Central memory CD8-positive, alpha-beta T cell (primary cell): ENCODE results near the gene GNG12.
A peak's percentile ranks its signal among the peaks of the same experiment; 100 is the strongest.

Experiments used
- ATAC-seq: fragments of 150-1000 bp; cut with Tn5 transposase; replicated peaks from 2 replicates; pipeline ENCODE4 v1.10.0; 2022; ENCODE audit warnings: mild to moderate bottlenecking, moderate FRiP score, moderate number of reproducible peaks; ENCODE audit not compliant: poor library complexity, severe bottlenecking; ENCODE audit errors: extremely low read depth
- DNase-seq, 2 donors: peaks; one replicate each; pipeline ENCODE4 v3.0.0; 2021; ENCODE audit warnings: low spot score in 2 of 2
- H3K27ac Mint-ChIP-seq: one replicate; pipeline ENCODE4 v1.8.0; 2022; ENCODE audit warnings: low read depth, mild to moderate bottlenecking, moderate library complexity, mixed read lengths
- H3K27me3 Mint-ChIP-seq: one replicate; pipeline ENCODE4 v1.8.0; 2022; ENCODE audit warnings: mixed read lengths
- H3K36me3 Mint-ChIP-seq: one replicate; pipeline ENCODE4 v1.8.0; 2022; ENCODE audit warnings: mild to moderate bottlenecking, moderate library complexity, mixed read lengths; ENCODE audit not compliant: insufficient read depth
- H3K4me1 Mint-ChIP-seq: one replicate; pipeline ENCODE4 v1.8.0; 2022; ENCODE audit warnings: mixed read lengths
- H3K4me3 Mint-ChIP-seq: one replicate; pipeline ENCODE4 v1.8.0; 2022; ENCODE audit warnings: mild to moderate bottlenecking, moderate library complexity, mixed read lengths
- H3K9me3 Mint-ChIP-seq: one replicate; pipeline ENCODE4 v1.8.0; 2022; ENCODE audit warnings: mixed read lengths

The GNG12 gene

GRCh38 chr1:67832737-67833601, at the start of gene GNG12:
TSS of gene GNG12 (minus strand) at chr1:67833467. CDS start at chr1:67707686, 125,781 bp downstream.
- no peaks in the 10 kb centered on the region for H3K36me3 Mint-ChIP-seq
- DNase-seq (no peak), ATAC-seq (no peak)
- H3K27me3 Mint-ChIP-seq, result peaks cover 69% of the 10 kb centered on the region
- H3K9me3 Mint-ChIP-seq, result no peaks in the 10 kb centered on the region
- peak within 1 kb of the TSS; percentile 73 for H3K4me3 Mint-ChIP-seq
- peaks cover 10% of the 10 kb centered on the region for H3K4me1 Mint-ChIP-seq
- no peak within 1 kb of the TSS for H3K27ac Mint-ChIP-seq

GRCh38 chr1:67882196-67882958, 49.1 kb upstream of the GNG12 start:
- H3K27me3 Mint-ChIP-seq, result peaks cover 34% of the 10 kb centered on the region
- no peaks in the 10 kb centered on the region for H3K9me3 Mint-ChIP-seq
- H3K36me3 Mint-ChIP-seq, result no peaks in the 10 kb centered on the region
- H3K4me3 Mint-ChIP-seq, result no peak overlapping the region
- no peak overlapping the region for H3K27ac Mint-ChIP-seq
- ATAC-seq (no peak), DNase-seq (no peak)
- H3K4me1 Mint-ChIP-seq, result no peaks in the 10 kb centered on the region

- Mint-ChIP-seq H3K4me3 (no peak overlapping the region), H3K9me3 (peaks cover 5% of the 10 kb centered on the region), H3K27me3 (peaks cover 32% of the 10 kb centered on the region), H3K4me1 (no peaks in the 10 kb centered on the region), H3K36me3 (peaks cover 2% of the 10 kb centered on the region), H3K27ac (no peak overlapping the region)
- DNase-seq, result no peak
- no peak for ATAC-seq
These were observed 46.9 kb upstream of the GNG12 start for GRCh38 chr1:67880056-67880601.

- DNase-seq, result no peak
- Mint-ChIP-seq H3K36me3 (peaks cover 2% of the 10 kb centered on the region), H3K4me3 (no peak overlapping the region), H3K9me3 (peaks cover 7% of the 10 kb centered on the region), H3K4me1 (no peaks in the 10 kb centered on the region), H3K27ac (no peak overlapping the region), H3K27me3 (peaks cover 30% of the 10 kb centered on the region)
- no peak for ATAC-seq
These were observed 46.2 kb upstream of the GNG12 start for GRCh38 chr1:67879485-67879884.

- DNase-seq, result no peak
- Mint-ChIP-seq H3K9me3 (peaks cover 13% of the 10 kb centered on the region), H3K4me1 (no peaks in the 10 kb centered on the region), H3K27me3 (peaks cover 36% of the 10 kb centered on the region), H3K27ac (no peak overlapping the region), H3K36me3 (peaks cover 2% of the 10 kb centered on the region), H3K4me3 (no peak overlapping the region)
- no peak for ATAC-seq
These were observed 41.3 kb upstream of the GNG12 start for GRCh38 chr1:67874501-67875111.

GRCh38 chr1:67869233-67869632, 36.0 kb upstream of the GNG12 start:
- no peak overlapping the region for H3K27ac Mint-ChIP-seq
- H3K27me3 Mint-ChIP-seq, result peaks cover 29% of the 10 kb centered on the region
- no peaks in the 10 kb centered on the region for H3K4me1 Mint-ChIP-seq
- no peak for ATAC-seq
- no peaks in the 10 kb centered on the region for H3K36me3 Mint-ChIP-seq
- H3K9me3 Mint-ChIP-seq, result peaks cover 5% of the 10 kb centered on the region
- H3K4me3 Mint-ChIP-seq, result no peak overlapping the region
- no peak for DNase-seq

GRCh38 chr1:67863637-67864036, 30.4 kb upstream of the GNG12 start:
- Mint-ChIP-seq H3K4me1 (no peaks in the 10 kb centered on the region), H3K4me3 (no peak overlapping the region), H3K9me3 (no peaks in the 10 kb centered on the region), H3K27ac (no peak overlapping the region), H3K27me3 (peaks cover 27% of the 10 kb centered on the region), H3K36me3 (no peaks in the 10 kb centered on the region)
- ATAC-seq (no peak), DNase-seq (no peak)

GRCh38 chr1:67862685-67863084, 29.4 kb upstream of the GNG12 start:
- ATAC-seq (no peak), DNase-seq (no peak)
- H3K9me3 Mint-ChIP-seq, result no peaks in the 10 kb centered on the region
- no peak overlapping the region for H3K4me3 Mint-ChIP-seq
- H3K36me3 Mint-ChIP-seq, result no peaks in the 10 kb centered on the region
- no peak overlapping the region for H3K27ac Mint-ChIP-seq
- peaks cover 33% of the 10 kb centered on the region for H3K27me3 Mint-ChIP-seq
- no peaks in the 10 kb centered on the region for H3K4me1 Mint-ChIP-seq

- no peaks in the 10 kb centered on the region for H3K36me3 Mint-ChIP-seq
- H3K4me1 Mint-ChIP-seq, result no peaks in the 10 kb centered on the region
- no peak overlapping the region for H3K4me3 Mint-ChIP-seq
- DNase-seq (no peak), ATAC-seq (no peak)
- H3K27ac Mint-ChIP-seq, result no peak overlapping the region
- peaks cover 33% of the 10 kb centered on the region for H3K27me3 Mint-ChIP-seq
- H3K9me3 Mint-ChIP-seq, result no peaks in the 10 kb centered on the region
These were observed 28.7 kb upstream of the GNG12 start for GRCh38 chr1:67861856-67862516.

GRCh38 chr1:67860776-67861175, 27.5 kb upstream of the GNG12 start:
- no peaks in the 10 kb centered on the region for H3K36me3 Mint-ChIP-seq
- no peaks in the 10 kb centered on the region for H3K9me3 Mint-ChIP-seq
- H3K4me3 Mint-ChIP-seq, result no peak overlapping the region
- H3K27me3 Mint-ChIP-seq, result peaks cover 33% of the 10 kb centered on the region
- no peaks in the 10 kb centered on the region for H3K4me1 Mint-ChIP-seq
- H3K27ac Mint-ChIP-seq, result no peak overlapping the region
- ATAC-seq (no peak), DNase-seq (no peak)

- H3K4me1 Mint-ChIP-seq, result no peaks in the 10 kb centered on the region
- H3K4me3 Mint-ChIP-seq, result no peak overlapping the region
- no peaks in the 10 kb centered on the region for H3K36me3 Mint-ChIP-seq
- ATAC-seq (no peak), DNase-seq (no peak)
- H3K27ac Mint-ChIP-seq, result no peak overlapping the region
- no peaks in the 10 kb centered on the region for H3K9me3 Mint-ChIP-seq
- H3K27me3 Mint-ChIP-seq, result peaks cover 12% of the 10 kb centered on the region
These were observed 23.7 kb upstream of the GNG12 start for GRCh38 chr1:67856921-67857320.

GRCh38 chr1:67855961-67856360, 22.7 kb upstream of the GNG12 start:
- DNase-seq (no peak), ATAC-seq (no peak)
- Mint-ChIP-seq H3K27ac (no peak overlapping the region), H3K4me3 (no peak overlapping the region), H3K9me3 (no peaks in the 10 kb centered on the region), H3K27me3 (peaks cover 12% of the 10 kb centered on the region), H3K36me3 (no peaks in the 10 kb centered on the region), H3K4me1 (no peaks in the 10 kb centered on the region)
